PC-3 (cell line): ENCODE data around the gene TESK2.

ENCODE experiments used
- CTCF ChIP-seq: fragments of 300-600 bp; sonication (generic); conservative IDR thresholded peaks from 2 replicates; pipeline ENCODE4 v1.5.1; 2017; ENCODE audit warnings: antibody characterized with exemption, low read depth, mild to moderate bottlenecking, low read length
- EZH2 ChIP-seq: fragments of 300-600 bp; sonication (generic); IDR thresholded peaks from one replicate; pipeline ENCODE4 v1.6.1; 2017; ENCODE audit warnings: antibody characterized with exemption, mild to moderate bottlenecking, low read length; ENCODE audit not compliant: unreplicated experiment

GRCh38 chr1:45446530-45446929, 44.4 kb downstream of the TESK2 start:
- TF ChIP-seq CTCF (no peak), EZH2 (no peak)
